SH-SY5Y (cell line): ENCODE measurements around the gene SPTBN4.

Source experiments
- GATA2 ChIP-seq: IDR thresholded peaks from 2 replicates; pipeline ENCODE4 v1.6.1; 2011; ENCODE audit warnings: mild to moderate bottlenecking, low read depth, low read length
- GATA3 ChIP-seq: IDR thresholded peaks from 2 replicates; pipeline ENCODE4 v1.6.1; 2011; ENCODE audit warnings: low read depth, mild to moderate bottlenecking, low read length, moderate library complexity

DNA sequence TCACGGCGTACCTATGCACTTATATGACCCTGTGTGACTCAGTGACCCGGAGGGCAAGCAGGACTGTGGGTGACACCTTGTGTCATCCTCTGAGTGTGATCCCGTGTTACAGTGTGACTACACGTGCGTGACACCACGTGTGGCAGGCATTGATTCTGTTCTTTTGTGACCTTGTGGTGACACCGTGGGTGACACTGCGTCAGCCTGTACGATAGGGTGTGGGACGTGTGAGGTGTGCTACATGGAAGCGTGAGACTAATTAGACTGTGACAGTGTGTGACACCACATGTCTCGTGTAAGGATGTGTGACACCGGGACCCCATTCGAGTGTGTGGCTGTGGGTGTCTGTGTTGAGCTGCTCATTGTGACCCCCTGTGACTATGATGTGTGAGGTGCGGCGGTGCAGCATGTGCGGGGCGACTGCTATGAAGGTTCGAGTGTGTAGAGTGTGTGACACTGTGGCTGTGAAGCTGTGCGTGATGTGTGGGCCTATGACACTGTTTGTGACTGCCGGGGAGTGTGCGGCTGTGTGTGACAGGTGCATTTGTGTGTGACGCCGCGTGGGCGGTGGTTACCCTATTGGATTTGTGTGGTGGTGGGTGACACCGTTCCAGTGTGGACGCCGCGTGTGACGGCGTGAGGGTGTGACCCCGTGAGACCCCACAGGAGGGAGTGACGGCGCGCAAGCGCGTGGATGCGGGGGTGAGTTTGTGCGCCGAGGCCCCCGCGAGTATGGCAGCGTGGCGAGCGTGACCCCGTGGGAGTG is 399 bp upstream of the SPTBN4 start:
- no peak for TF ChIP-seq GATA3
- no peak for TF ChIP-seq GATA2
